Transverse colon (tissue), 4 donors: ENCODE results near the gene LRRC61. TPM values are rescaled to one million over a fixed set of nuclear protein-coding genes. Genes with fewer than 3 reads are reported as not detected.

ENCODE experiments used
- DNase-seq: peaks from one replicate; pipeline ENCODE4 v3.0.0-alpha.2; 2019
- H3K27ac ChIP-seq, 4 donors: fragments of 200-600 bp; sonication (generic); 2 replicates each; pipeline ENCODE4 v1.5.1; 2016 to 2018; ENCODE audit warnings: inconsistent platforms in 4 of 4
- H3K27me3 ChIP-seq: fragments of 200-600 bp; sonication (generic); 2 replicates; pipeline ENCODE4 v1.5.1; 2017; ENCODE audit warnings: inconsistent platforms
- H3K36me3 ChIP-seq, 4 donors: fragments of 200-600 bp; sonication (generic); 2 replicates each; pipeline ENCODE4 v1.5.1; 2017 to 2019; ENCODE audit warnings: inconsistent platforms in 4 of 4
- H3K4me1 ChIP-seq, 4 donors: fragments of 200-600 bp; sonication (generic); 2 replicates each; pipeline ENCODE4 v1.5.1; 2017 to 2020; ENCODE audit warnings: inconsistent platforms in 4 of 4
- H3K4me3 ChIP-seq, 4 donors: fragments of 200-600 bp; sonication (generic); 1 replicate in 1 of 4; 2 replicates in 3 of 4; pipeline versions ENCODE4 v1.5.1 to v1.6.1; 2017 to 2019; ENCODE audit warnings: inconsistent platforms in 4 of 4
- H3K9me3 ChIP-seq, 2 donors: fragments of 200-600 bp; sonication (generic); 2 replicates each; pipeline ENCODE4 v1.5.1; 2017 to 2019; ENCODE audit warnings: inconsistent platforms in 2 of 2
- EP300 ChIP-seq: sonication (generic); formaldehyde crosslinking; IDR thresholded peaks from one replicate; pipeline ENCODE4 v1.6.1; 2017; ENCODE audit warnings: antibody characterized with exemption, low read depth
- POLR2A ChIP-seq: fragments of 450-650 bp; IDR thresholded peaks from one replicate; pipeline ENCODE4 v1.6.1; 2016; ENCODE audit warnings: antibody characterized with exemption, mild to moderate bottlenecking, moderate library complexity
- POLR2AphosphoS5 ChIP-seq, 3 donors: sonication (generic); formaldehyde crosslinking; IDR thresholded peaks; one replicate each; pipeline ENCODE4 v1.6.1; 2016; ENCODE audit warnings: antibody characterized with exemption in 3 of 3
- WGBS, 2 donors: methylation state at CpG; one replicate each; pipeline ENCODE4 v1.1.5; 2018; ENCODE audit warnings: low coverage in 1 of 2; 5-methylcytosine and 5-hydroxymethylcytosine counted together
- in situ Hi-C, 4 donors: fragments of 200-750 bp; cut with MboI; loops; one replicate each; pipeline versions ENCODE4 v1.15.0 to v1.15.1; 2017; ENCODE audit warnings: low sequenced_read_pairs in 3 of 4, low pct_ligation_motif_present in 1 of 4, low pct_unique_long_range_greater_than_20kb in 1 of 4
- intact Hi-C: fragments of 100-400 bp; cut with DNase I; formaldehyde crosslinking; loops from one replicate; pipeline ENCODE4 v1.15.1; 2023; ENCODE audit warnings: low total_unique reads
- total RNA-seq, 4 donors: library from RNA; depleted of rRNA; stranded (reverse); fragments of >200 nt; gene quantifications; one replicate each; pipeline ENCODE4 v1.1.0, GENCODE V29; 2016
- TF ChIP-seq, protein P1 (sequence below), 5 experiments: fragments of 200-600 bp in 3 of 5; fragments of 450-650 bp in 2 of 5; sonication (generic) in 3 of 5; IDR thresholded peaks; 1 replicate in 2 of 5; 2 replicates in 3 of 5; pipeline ENCODE4 v1.5.1; 2016 to 2017; ENCODE audit warnings: antibody characterized with exemption in 5 of 5, inconsistent platforms in 3 of 5, mild to moderate bottlenecking in 2 of 5, moderate library complexity in 1 of 5

LRRC61 gene
- total RNA-seq, 4 donors from 2014 or later: 1.4 to 55.4 (median 17.2) TPM

- Histone ChIP-seq H3K27ac (peak overlapping the region in 3 of 4 donors; percentile 68 to 94 (median 86)), H3K36me3 (no peaks in the 10 kb centered on the region), H3K4me1 (peaks cover 23 to 61% (median 51%) of the 10 kb centered on the region in 4 donors), H3K27me3 (peaks cover 11% of the 10 kb centered on the region), H3K9me3 (no peaks in the 10 kb centered on the region), H3K4me3 (no peak overlapping the region)
- 67% methylated on average over 6 of the region's 6 CpGs; no CpG with 5 or more reads in 1 of the 2 donors for WGBS, 2 donors
- TF ChIP-seq, protein P1, sequence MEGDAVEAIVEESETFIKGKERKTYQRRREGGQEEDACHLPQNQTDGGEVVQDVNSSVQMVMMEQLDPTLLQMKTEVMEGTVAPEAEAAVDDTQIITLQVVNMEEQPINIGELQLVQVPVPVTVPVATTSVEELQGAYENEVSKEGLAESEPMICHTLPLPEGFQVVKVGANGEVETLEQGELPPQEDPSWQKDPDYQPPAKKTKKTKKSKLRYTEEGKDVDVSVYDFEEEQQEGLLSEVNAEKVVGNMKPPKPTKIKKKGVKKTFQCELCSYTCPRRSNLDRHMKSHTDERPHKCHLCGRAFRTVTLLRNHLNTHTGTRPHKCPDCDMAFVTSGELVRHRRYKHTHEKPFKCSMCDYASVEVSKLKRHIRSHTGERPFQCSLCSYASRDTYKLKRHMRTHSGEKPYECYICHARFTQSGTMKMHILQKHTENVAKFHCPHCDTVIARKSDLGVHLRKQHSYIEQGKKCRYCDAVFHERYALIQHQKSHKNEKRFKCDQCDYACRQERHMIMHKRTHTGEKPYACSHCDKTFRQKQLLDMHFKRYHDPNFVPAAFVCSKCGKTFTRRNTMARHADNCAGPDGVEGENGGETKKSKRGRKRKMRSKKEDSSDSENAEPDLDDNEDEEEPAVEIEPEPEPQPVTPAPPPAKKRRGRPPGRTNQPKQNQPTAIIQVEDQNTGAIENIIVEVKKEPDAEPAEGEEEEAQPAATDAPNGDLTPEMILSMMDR (IDR thresholded peaks at IDR 0.05): no peak
- TF ChIP-seq POLR2A (no peak), POLR2AphosphoS5 (IDR thresholded peaks at IDR 0.05) (no peak), EP300 (no peak)
- in situ Hi-C loops: no loop called here
- intact Hi-C loops: no loop called here
- peak; percentile 44 for DNase-seq
These were observed 14.5 kb downstream of the LRRC61 start for GRCh38 chr7:150337659-150338081.

- no peak overlapping the region for H3K4me3 ChIP-seq
- no peaks in the 10 kb centered on the region for H3K36me3 ChIP-seq
- TF ChIP-seq EP300 (no peak), POLR2A (no peak), POLR2AphosphoS5 (IDR thresholded peaks at IDR 0.05) (no peak)
- TF ChIP-seq, protein P1 (IDR thresholded peaks at IDR 0.05): no peak
- H3K4me1 ChIP-seq: peaks cover 23 to 61% (median 51%) of the 10 kb centered on the region in 4 donors
- peaks cover 11% of the 10 kb centered on the region for H3K27me3 ChIP-seq
- DNase-seq: no peak
- intact Hi-C loops (no loop called here), in situ Hi-C loops (no loop called here)
- WGBS, 2 donors: 71% methylated on average over 11 of the region's 11 CpGs; no CpG with 5 or more reads in 1 of the 2 donors
- peak overlapping the region in 3 of 4 donors; percentile 68 to 94 (median 86) for H3K27ac ChIP-seq
- H3K9me3 ChIP-seq: no peaks in the 10 kb centered on the region
These were observed 15.1 kb downstream of the LRRC61 start for GRCh38 chr7:150338166-150338829.

DNA sequence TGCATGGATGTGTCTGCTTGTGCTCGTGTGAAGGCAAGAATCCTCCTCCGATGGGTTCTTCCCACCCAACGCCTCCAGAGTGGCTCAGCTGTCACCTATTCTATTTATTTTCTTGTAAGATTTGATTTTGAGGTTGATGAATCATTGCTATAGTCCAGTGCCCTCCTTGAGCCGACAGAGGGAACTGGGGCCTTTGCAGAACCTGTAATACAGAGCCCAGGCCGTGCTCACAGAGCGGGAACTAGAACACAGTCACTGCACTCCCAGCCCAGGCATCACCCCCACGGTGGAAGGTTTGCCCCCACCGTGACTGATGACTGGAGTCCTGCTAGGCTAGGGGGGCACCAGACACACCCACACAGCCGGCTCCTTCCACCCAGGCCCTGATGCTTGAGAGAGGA, 16.3 kb downstream of the LRRC61 start:
- Histone ChIP-seq H3K27me3 (peaks cover 11% of the 10 kb centered on the region), H3K36me3 (no peaks in the 10 kb centered on the region), H3K4me3 (peak overlapping the region in 1 of 4 donors; percentile 47), H3K9me3 (no peaks in the 10 kb centered on the region), H3K4me1 (peaks cover 23 to 61% (median 51%) of the 10 kb centered on the region in 4 donors), H3K27ac (peak overlapping the region; percentile 84 to 94 (median 86))
- in situ Hi-C loops (no loop called here), intact Hi-C loops (no loop called here)
- no peak for DNase-seq
- TF ChIP-seq, protein P1 (IDR thresholded peaks at IDR 0.05): no peak
- no peak for TF ChIP-seq POLR2A
- TF ChIP-seq EP300: no peak
- TF ChIP-seq POLR2AphosphoS5 (IDR thresholded peaks at IDR 0.05): no peak
- WGBS, 2 donors: 29% methylated on average over 9 of the region's 9 CpGs; no CpG with 5 or more reads in 1 of the 2 donors

DNA sequence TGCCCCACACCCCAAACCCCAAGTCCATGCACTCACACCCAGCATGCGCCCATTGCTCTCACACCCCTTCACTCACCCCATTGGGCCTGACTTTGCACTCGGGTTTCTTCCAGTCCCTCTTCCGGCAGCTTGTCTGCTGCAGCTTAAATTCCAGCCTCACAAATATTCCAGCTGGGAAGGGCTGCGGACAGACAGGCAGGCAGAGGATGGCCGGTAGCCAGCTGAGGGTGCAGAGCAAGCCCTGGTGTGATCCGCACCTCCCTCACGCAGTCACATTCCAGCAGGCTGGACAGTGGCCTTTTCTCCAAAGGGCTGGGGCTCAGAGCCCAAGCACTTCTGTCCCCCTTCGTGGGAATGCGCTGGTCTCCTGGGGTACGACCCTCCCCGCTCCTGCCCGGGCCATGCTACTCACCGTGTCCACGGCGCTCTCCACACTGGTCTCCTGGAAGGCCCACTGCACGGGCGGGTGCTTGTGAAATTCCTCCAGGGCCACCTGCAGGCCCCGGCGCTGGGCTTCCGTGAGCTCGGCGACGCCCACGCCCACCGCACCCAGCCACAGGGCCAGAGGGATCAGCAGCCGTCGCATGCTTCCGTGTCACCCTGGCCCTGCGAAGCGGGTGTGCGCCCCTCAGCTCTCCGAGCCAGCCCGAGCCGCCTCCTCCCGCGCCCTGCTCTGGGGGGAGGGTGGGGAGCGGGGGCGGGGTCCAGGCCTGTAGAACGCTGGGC, 17.0 kb downstream of the LRRC61 start:
- Histone ChIP-seq H3K27ac (peak overlapping the region; percentile 84 to 94 (median 86)), H3K9me3 (no peaks in the 10 kb centered on the region), H3K36me3 (no peaks in the 10 kb centered on the region), H3K4me3 (peak overlapping the region; percentile 43 to 61 (median 47)), H3K4me1 (peaks cover 20 to 58% (median 48%) of the 10 kb centered on the region in 4 donors), H3K27me3 (peaks cover 11% of the 10 kb centered on the region)
- WGBS, 2 donors: 15% methylated on average over 30 of the region's 39 CpGs; no CpG with 5 or more reads in 1 of the 2 donors
- peak in 1 of 3 donors; percentile 39 for TF ChIP-seq POLR2AphosphoS5 (IDR thresholded peaks at IDR 0.05)
- TF ChIP-seq POLR2A: no peak
- TF ChIP-seq, protein P1 (IDR thresholded peaks at IDR 0.05): peak in 1 of 5 experiments; percentile 10
- TF ChIP-seq EP300: no peak
- in situ Hi-C loops (no loop called here), intact Hi-C loops (no loop called here)
- peak; percentile 65 for DNase-seq
